GM19463 (cell line): ENCODE data around the gene UAP1L1.

Experiments used
- ATAC-seq: cut with Tn5 transposase; IDR thresholded peaks from one replicate; pipeline ENCODE4 v1.9.1; 2021; ENCODE audit warnings: mild to moderate bottlenecking, moderate library complexity; ENCODE audit not compliant: unreplicated experiment

The UAP1L1 gene

DNA sequence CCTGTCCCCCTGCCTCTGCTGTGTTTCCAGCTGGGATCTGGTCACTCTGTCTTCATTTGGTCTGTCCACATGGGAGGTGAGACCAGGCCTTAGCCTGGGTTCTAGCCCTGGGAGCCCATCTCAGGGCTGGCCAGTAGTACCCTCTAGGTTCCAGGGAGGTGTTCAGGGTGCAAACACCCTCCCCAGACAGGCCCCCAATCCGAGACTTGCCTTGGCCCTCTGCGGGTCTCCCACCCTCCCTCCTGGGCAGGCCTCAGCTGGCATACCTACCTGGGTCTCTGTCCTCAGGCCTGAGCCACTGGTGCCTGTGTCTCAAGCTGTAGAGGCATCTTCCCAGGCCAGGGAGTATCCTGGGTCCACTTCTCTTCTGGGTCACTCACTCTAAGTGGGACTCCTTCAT lies 6.0 kb upstream of the UAP1L1 start:
- ATAC-seq = no peak

DNA sequence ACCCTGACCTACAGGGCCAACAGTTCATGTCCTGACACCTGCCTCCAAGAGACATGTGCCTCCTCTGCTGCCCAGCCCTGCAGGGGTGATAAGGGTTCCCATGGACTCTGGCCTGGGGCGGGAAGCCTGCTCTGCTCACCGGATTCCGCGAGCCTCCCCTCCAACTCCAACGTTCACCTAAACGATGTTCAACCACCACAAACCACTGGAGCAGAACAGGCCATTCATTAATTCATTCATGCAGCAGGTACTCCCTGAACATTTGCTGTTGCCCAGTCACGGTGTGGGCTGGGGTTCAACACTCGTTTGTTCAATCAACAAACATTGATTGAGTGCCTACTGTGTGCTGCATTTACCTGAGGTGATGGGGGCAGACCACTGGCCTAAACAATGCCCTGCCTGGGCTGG lies 3.3 kb upstream of the UAP1L1 start:
- ATAC-seq = no peak

DNA sequence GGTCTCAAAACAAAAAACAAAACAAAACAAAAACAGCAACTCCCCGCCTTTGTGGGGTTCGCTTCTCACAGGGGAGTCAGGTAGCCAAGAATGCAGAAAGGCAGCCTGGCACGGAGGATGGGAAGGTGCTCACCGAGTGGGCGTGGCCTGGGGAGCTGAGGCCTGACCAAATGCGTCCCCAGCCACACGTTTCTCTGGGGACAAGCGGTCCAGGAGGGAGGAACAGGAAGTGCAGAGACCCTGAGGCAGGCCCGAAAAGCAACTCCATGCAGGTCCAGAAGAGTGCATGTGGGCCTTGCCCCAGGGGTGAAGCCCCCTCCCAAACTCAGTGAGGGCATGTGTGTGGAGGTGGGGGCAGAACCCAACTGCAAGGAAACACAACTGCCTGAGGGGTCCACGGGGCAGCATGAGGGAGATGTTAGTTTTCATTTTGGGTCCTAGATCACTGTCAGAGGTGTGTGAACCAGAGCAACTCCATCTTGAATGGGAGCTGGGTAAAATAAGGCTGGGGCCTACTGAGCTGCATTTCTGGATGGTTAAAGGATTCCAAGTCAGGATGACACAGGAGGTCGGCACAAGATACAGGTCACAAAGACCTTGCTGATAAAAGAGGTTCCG lies 2.6 kb upstream of the UAP1L1 start:
- no peak for ATAC-seq

DNA sequence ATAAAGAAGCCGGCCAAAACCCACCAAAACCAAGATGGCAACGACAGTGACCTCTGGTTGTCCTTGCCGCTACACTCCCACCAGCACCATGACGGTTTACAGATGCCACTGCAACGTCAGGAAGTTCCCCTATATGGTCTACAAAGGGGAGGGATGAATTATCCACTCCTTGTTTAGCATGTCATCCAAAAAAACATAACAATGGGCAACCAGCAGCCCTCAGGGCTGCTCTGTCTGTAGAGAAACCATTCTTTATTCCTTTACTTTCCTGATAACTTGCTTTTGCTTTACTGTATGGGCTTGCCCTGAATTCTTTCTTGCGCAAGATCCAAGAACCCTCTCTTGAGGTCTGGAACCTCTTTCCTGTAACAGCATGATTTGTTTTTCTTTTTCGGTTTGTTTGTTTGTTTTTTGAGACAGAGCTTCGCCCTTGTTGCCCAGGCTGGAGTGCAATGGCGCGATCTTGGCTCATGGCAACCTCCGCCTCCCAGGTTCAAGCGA lies 2.0 kb upstream of the UAP1L1 start:
- no peak for ATAC-seq

DNA sequence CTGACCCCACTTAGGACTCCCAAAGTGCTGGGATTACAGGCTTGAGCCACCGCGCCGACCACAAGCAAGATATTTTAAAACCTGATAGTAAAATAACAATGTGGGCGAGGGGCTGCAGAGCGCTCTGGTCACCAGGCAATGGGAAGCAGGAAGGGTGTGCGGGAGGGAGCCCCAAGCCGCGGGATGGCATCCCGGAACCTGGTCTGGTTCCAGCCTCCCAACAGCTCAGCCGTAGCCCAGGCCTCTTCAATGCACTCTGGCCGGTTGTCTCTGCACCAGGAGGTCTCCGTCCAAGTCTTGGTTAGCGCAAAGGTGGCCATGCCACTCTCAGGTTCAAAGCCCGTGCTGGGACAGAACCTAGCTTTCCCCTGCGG lies 694 bp upstream of the UAP1L1 start:
- no peak for ATAC-seq

DNA sequence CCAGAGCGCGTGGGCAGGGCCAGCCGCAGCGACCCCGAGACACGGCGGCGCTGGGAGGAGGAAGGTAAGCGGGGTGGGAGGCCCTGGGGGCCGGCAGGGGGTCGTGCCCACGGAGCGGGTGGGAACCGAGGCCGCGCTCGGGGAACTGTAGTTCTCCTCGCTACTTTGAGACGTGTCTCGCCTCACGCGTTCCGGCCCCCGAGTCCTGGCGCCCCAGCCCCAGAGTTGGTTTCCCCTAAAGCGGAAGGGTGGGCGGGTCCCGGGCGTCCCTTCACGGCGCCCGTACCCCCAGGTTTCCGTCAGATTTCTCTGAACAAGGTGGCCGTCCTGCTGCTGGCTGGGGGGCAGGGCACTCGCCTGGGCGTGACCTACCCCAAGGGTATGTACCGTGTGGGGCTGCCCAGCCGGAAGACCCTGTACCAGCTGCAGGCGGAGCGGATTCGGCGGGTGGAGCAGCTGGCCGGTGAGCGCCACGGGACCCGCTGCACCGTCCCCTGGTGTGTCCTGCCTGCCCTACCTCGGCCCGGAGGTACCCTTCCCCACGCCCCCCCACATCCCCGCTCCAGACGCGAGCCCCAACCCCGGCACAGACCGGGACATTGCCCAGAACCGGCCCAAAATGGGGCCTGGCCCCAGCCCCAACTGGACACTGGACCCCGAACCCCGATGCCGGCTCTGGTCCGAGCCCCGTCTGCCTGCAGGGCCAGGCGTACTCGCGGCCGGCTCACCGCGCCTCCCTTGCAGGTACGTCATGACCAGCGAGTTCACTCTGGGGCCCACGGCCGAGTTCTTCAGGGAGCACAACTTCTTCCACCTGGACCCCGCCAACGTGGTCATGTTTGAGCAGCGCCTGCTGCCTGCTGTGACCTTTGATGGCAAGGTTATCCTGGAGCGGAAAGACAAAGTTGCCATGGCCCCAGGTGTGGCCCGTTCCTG lies 709 bp downstream of the UAP1L1 start:
- ATAC-seq = peak; percentile 19

DNA sequence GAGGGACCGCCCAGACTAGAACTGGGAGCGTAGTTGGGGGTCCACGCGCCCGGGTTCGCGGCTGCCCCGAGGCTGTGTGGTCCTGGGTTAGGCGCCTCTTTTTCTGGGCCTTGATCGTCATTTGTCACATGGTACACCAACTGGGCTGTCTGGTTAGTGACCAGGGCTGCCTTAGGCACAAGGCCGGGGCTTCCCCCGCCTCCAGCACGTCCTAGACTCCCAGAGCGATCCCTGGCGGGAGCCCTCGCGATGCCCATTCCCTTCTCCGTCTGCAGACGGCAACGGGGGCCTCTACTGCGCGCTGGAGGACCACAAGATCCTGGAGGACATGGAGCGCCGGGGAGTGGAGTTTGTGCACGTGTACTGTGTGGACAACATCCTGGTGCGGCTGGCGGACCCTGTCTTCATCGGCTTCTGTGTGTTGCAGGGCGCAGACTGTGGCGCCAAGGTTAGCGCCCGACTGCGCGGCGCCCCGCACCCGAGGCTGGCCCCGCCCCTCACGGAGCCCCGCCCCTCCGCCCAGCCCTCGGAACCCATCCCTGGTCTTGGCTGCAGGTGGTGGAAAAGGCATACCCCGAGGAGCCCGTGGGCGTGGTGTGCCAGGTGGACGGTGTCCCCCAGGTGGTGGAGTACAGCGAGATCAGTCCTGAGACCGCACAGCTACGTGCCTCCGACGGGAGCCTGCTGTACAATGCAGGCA lies 1.5 kb downstream of the UAP1L1 start:
- no peak for ATAC-seq

DNA sequence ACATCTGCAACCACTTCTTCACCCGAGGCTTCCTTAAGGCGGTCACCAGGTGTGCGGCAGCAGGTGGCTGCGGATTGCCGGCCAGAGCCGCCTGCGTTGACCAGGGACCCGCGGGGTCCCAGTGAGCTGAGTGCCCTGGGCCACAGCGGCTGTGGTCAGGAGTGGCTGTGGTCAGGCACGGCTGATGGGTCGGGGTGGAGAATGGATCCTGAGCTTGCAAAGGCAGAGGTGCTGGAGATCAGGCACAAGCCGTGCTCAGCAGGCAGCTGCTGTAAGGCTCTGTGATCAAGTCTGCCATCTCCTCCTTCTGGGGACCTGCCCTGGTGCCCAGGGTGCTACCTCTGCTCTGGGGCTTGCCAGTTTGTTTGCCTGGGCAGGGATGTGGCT lies 2.1 kb downstream of the UAP1L1 start:
- ATAC-seq = no peak

DNA sequence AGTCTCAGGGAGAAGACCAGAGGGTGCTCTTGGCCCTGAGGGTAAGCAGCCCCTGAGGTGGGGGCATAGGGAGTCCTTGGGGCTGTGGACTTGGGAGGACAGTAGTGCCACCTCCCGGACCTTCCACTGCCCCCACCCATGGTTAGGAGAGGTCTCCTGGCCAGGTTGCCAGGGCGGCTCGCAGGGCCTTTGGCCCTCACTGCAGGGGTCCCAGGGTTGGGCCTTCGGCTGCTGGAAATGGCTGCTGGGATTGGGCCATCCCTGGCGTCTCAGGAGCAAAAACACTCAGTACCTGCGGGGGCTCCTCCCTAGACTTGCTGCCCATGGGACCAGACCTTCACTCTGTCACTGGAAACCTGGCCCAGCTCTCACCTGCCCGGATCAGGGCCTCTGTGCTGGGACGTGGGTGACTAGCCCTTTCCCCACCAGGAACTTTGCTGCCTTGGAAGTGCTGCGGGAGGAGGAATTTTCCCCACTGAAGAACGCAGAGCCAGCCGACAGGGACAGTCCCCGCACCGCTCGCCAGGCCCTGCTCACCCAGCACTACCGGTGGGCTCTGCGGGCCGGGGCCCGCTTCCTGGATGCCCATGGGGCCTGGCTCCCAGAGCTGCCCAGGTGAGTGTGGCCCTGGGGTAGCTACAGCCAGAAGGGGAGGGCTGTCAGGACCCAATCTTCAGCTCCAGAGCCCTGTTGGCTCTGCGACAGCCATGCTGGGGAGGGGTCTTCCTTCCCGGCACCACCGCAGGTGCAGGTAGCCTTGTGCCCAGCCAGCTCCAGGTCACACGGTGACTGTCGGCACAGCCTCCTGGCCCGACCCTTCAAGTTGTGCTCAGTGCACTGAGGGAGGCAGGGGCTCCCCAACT lies 3.2 kb downstream of the UAP1L1 start:
- ATAC-seq = no peak

DNA sequence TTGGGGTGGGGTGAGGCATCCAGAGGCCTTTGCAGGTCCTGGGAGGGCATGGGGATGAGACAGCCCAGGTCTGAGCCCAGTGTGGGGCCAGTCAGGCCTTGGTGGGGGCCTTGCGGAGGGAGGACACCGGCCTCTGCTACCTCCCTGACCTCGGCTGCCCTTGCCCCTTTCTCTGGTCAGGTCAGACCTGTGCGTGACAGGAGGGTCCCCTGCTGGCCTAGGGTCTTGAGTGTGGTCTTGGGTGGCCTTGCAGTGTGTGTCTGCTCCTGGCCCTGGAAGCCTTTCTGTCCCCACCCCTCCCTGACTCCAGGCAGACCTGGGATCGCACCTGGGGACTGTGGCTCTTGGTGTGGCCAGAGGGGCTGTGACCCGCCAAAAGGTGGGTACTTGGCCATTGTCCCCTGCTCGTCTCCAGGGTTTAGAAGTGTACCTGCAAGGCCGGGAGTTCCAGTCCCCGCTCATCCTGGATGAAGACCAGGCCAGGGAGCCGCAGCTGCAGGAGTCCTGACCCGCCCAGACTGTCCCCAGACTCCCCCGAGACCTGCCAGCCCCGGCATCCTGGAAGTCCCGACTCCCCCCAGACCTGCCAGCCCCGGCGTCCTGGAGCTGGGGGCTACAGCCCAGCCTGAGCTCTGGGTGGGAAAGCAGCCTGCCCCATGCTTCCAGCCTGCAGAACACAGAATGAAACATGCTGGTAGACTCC lies 5.1 kb downstream of the UAP1L1 start:
- no peak for ATAC-seq

DNA sequence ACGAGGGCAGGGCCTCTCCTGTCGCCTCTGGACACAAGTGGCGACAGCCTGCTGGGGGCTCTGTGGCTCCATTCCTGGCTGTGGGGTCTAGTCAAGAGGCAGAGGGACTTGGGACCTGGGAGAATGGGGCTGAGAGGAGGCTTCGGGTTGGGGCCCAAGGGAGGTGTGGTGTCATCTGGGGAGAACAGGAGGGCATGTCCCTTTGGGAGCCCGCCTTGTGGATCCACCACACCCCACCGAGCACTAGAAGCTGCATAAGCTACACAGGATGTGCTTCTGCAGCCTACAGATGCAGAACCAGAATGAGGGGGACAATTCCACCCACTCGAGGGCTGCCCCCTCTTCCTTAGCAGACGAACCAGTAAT lies 5.6 kb downstream of the UAP1L1 start:
- no peak for ATAC-seq

DNA sequence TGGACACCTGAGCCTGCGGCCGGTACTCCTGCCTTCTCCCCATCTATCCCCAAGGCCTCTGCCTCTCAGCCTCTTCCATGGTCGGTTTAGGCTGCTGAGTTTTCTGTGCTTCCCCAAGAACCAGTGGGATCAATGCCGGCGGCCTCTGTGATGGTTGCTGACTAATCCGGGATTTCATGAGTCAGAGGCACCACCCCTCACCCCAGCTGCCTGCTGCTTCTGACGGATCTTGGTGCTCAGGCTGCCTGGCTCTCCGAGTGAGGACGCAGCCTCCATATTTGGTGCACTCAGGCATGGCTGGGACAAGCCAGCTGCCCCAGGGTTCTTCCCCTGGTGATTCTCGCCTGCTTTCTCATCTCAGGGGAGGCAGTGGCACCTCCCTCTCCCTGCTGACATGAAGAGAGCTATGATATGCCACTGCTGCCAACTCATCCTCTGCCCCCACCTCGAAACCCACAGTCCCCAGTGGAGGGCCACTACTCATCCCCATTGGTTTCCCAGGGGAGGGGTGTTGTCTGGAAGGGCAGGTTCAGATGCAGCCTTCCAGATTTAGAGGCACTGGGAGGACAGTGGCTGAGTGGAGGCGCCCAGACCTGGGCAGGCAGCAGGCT lies 6.2 kb downstream of the UAP1L1 start:
- no peak for ATAC-seq

DNA sequence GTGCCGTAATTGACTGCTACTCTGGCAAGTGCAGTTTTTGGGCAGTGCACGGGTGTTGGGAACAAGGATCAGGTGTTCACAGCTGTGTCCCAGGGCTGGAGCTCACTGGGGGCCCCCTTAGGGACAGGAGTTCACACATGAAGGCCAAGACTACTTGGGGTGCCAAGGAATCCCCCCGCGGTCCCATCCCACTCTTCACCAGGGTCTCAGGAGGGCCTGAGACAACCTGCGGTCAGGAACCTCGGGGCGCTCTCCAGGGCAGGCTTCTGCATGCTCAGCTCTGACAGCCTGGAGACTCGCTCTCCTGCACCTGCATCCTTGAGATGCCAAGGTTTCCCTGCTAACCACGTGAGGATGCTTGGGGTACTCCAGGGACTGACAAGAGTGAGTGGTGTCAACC lies 7.2 kb downstream of the UAP1L1 start:
- ATAC-seq = no peak

DNA sequence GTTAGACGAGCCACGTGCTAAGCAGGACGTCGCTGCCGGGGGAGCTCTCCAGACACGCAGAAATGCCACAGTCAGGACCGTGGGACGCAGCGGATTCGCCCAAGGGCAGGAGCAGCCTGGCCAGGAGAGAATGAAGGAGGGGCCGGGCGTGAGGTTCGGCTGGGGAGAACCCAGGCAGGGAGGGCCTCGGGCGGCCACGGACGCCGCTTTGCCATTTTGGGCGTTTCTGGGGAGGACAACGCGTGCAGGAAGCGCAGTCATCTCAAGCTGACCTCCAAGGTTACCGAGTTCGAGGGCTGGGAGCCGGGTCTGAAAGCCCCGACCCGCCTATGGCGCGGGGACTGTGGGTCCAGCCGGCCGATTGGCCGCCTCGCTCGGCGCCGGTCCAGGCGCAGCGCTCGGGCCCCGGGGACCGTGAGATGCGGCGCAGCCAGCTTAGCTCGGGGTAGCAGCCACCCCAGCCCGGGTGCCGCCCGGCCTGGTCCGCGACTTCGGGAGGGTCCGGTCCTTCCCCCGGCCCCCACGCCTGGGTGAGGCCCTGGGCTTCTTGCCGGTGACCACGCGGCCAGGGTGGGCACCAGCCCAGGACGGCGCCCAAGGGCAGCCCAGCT lies 8.7 kb downstream of the UAP1L1 start:
- ATAC-seq = peak; percentile 1

DNA sequence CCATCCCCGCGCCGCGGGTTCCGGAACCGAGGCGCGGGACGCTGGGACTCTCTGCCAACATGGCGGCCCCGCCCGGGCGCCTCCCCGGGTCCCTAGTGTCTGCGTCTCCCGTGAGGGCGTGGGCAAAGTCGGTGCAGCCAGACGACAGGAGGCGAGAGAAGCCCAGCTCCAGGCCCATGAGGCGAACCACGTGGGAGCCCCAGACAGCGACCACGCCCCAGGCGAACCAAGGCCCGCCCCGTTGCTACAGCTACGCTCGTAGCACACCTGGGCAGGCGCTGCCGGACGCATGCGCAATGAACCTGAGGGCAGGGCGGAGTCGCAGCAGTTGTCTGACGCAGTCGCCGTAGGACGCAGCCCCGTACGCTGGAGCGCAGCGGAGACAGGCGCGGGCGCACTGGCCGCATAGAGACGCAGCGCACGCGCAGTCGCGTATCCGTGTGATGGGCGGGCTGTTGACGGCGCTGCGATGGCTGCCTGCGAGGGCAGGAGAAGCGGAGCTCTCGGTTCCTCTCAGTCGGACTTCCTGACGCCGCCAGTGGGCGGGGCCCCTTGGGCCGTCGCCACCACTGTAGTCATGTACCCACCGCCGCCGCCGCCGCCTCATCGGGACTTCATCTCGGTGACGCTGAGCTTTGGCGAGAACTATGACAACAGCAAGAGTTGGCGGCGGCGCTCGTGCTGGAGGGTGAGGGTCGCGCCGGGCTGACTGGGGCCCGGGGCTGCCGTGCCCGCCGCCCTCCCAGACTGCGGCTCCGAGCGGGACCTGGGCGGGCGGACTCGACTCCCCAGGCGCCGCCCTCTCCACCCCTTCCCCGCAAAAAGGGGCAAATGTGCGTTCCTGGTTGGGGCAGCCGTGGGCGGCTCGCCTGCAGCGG lies 9.5 kb downstream of the UAP1L1 start, which contains the start of gene MAN1B1:
Gene MAN1B1, plus strand, starts transcription at position 455 of the 878 bp plus-strand sequence. Its CDS starts 15 bp downstream, at position 470.
- peak; percentile 78 for ATAC-seq

DNA sequence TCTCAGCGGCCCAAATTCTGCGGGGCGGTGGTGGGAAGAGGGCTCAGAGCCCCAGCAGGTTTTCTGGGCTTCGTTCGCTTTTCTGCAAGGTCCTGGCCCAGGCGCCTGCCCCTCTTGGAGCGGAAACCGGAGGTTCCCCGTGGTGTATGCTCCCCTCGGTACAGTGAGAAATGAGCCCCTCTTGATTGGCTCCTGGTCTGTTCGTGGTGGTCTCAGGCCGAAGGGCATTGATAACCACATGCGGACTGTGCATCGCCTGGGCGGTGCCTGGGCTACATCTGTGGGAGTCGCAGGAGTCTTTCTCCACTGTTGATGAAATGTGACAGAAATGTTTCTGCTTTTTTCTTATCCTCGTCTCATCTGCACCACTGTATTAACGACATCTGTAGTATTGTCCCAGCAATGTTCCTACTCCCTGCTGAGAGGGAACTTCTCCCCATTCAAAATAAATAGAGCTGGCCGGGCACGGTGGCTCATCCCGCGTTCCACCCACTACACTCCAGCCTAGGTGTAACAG lies 10.2 kb downstream of the UAP1L1 start:
- no peak for ATAC-seq

DNA sequence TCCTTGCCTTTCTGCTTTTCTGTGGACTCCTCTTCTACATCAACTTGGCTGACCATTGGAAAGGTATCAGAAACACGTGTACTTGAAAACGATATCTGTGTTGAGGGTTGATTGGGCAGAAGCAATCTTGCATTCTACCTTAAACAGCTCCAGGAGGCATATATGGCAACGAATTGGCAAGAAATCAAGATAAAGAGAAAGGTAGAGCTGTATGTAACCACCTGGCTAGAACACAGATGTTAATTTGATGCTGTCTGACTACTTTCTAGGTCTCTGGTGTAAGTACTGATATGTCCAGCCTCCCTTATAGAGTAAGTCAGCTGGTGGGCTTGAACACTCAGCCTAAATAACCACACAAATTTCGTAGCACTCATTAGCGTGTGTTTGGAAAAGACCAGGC lies 10.8 kb downstream of the UAP1L1 start:
- no peak for ATAC-seq
